B cell (primary cell): Measurements from ENCODE around the gene COG5. TPM values are rescaled to one million over a fixed set of nuclear protein-coding genes. Genes with fewer than 3 reads are reported as not detected.
"Not testable (repeated sequence)": the region's sequence is repeated elsewhere in the genome, so short reads cannot be mapped to it uniquely, and the experiment has no call there.

ENCODE experiments used
- ATAC-seq: fragments of 200-7000 bp; cut with Tn5 transposase; one replicate; pipeline ENCODE4 v1.10.0; 2021; ENCODE audit warnings: low read depth, mild to moderate bottlenecking, moderate number of reproducible peaks, moderate library complexity
- CTCF ChIA-PET: fragments of 350-600 bp; sonication (Branson Sonifier 250); formaldehyde crosslinking; loops from one replicate; lab custom pipeline; 2021; ENCODE audit warnings: antibody characterized with exemption, inconsistent platforms; lab: Charles Lee
- POLR2A ChIA-PET: fragments of 350-600 bp; sonication (Branson Sonifier 250); formaldehyde crosslinking; loops from one replicate; lab custom pipeline; 2021; ENCODE audit warnings: antibody characterized with exemption; lab: Charles Lee
- DNase-seq: peaks from one replicate; pipeline ENCODE4 v3.0.0; 2013
- H2AFZ ChIP-seq: 2 replicates; pipeline ENCODE4 v1.6.1; 2012; ENCODE audit warnings: mild to moderate bottlenecking, low read depth, low read length; ENCODE audit not compliant: insufficient read depth, poor library complexity, severe bottlenecking
- H3K27ac ChIP-seq, 2 donors: 1 replicate in 1 of 2; 2 replicates in 1 of 2; pipeline ENCODE4 v1.5.1; 2012 to 2013; ENCODE audit warnings: low read length in 2 of 2, mild to moderate bottlenecking in 2 of 2, moderate library complexity in 1 of 2
- H3K27me3 ChIP-seq, 4 experiments: fragments of 200-600 bp in 1 of 4; sonication (generic) in 1 of 4; replicated peaks in 1 of 4; 1 replicate in 2 of 4; 2 replicates in 2 of 4; pipeline versions ENCODE4 v1.6.1 to v1.7.0; 2013 to 2016; ENCODE audit warnings: low read length in 3 of 4, mild to moderate bottlenecking in 2 of 4, mixed read lengths in 1 of 4, moderate library complexity in 1 of 4; ENCODE audit not compliant: insufficient read depth in 4 of 4, control insufficient read depth in 3 of 4; ENCODE audit errors: control extremely low read depth in 1 of 4
- H3K36me3 ChIP-seq, 2 experiments: replicated peaks in 1 of 2; 1 replicate in 1 of 2; 2 replicates in 1 of 2; pipeline versions ENCODE4 v1.6.1 to v1.7.1; 2013; ENCODE audit warnings: low read length in 1 of 2; ENCODE audit not compliant: insufficient read depth in 2 of 2, control insufficient read depth in 1 of 2; ENCODE audit errors: control extremely low read depth in 1 of 2, extremely low read depth in 1 of 2
- H3K4me1 ChIP-seq, 2 donors: fragments of 200-600 bp in 1 of 2; sonication (generic) in 1 of 2; 1 replicate in 1 of 2; 2 replicates in 1 of 2; pipeline versions ENCODE4 v1.5.1 to v1.6.1; 2013 to 2017; ENCODE audit warnings: low read length in 2 of 2; ENCODE audit not compliant: control insufficient read depth in 2 of 2, insufficient read depth in 2 of 2
- H3K4me2 ChIP-seq: replicated peaks from 2 replicates; pipeline ENCODE3; 2012; ENCODE audit warnings: mild to moderate bottlenecking, low read depth, low read length; ENCODE audit not compliant: poor library complexity, severe bottlenecking
- H3K4me3 ChIP-seq, 5 experiments: fragments of 200-600 bp in 1 of 5; sonication (generic) in 1 of 5; 1 replicate in 3 of 5; 2 replicates in 2 of 5; pipeline versions ENCODE4 v1.5.1 to v1.7.0; 2011 to 2016; ENCODE audit warnings: low read length in 4 of 5, mild to moderate bottlenecking in 4 of 5, low read depth in 2 of 5, control low read depth in 1 of 5, moderate library complexity in 1 of 5; ENCODE audit not compliant: insufficient read depth in 1 of 5; ENCODE audit errors: control extremely low read depth in 1 of 5, extremely low read depth in 1 of 5
- H3K79me2 ChIP-seq: fragments of 200-600 bp; sonication (generic); one replicate; pipeline ENCODE4 v1.6.0; 2016; ENCODE audit warnings: low read length; ENCODE audit not compliant: control insufficient read depth, insufficient read depth
- H3K9ac ChIP-seq: fragments of 200-600 bp; sonication (generic); 2 replicates; pipeline ENCODE4 v1.6.1; 2017; ENCODE audit warnings: mild to moderate bottlenecking, low read length, moderate library complexity
- H3K9me3 ChIP-seq, 3 donors: one replicate each; pipeline versions ENCODE4 v1.6.1 to v1.7.1; 2013; ENCODE audit warnings: low read length in 2 of 3; ENCODE audit not compliant: control insufficient read depth in 2 of 3, insufficient read depth in 1 of 3; ENCODE audit errors: control extremely low read depth in 1 of 3
- H4K20me1 ChIP-seq: 2 replicates; pipeline ENCODE4 v1.6.0; 2012; ENCODE audit warnings: mild to moderate bottlenecking, low read length; ENCODE audit not compliant: insufficient read depth, control insufficient read depth, poor library complexity, severe bottlenecking
- H3K27ac Mint-ChIP-seq: one replicate; pipeline ENCODE4 v1.8.0; 2021; ENCODE audit warnings: mixed read lengths
- H3K27me3 Mint-ChIP-seq: one replicate; pipeline ENCODE4 v1.8.0; 2021; ENCODE audit warnings: mixed read lengths
- H3K4me1 Mint-ChIP-seq: one replicate; pipeline ENCODE4 v1.8.0; 2021; ENCODE audit warnings: mixed read lengths
- H3K4me3 Mint-ChIP-seq: one replicate; pipeline ENCODE4 v1.8.0; 2021; ENCODE audit warnings: mixed read lengths
- H3K9me3 Mint-ChIP-seq: one replicate; pipeline ENCODE4 v1.8.0; 2022; ENCODE audit warnings: mixed read lengths; ENCODE audit not compliant: insufficient read depth
- CTCF ChIP-seq: fragments of 200-600 bp; IDR thresholded peaks from one replicate; pipeline ENCODE4 v1.8.0; 2022; ENCODE audit warnings: antibody characterized with exemption, mild to moderate bottlenecking
- EZH2 ChIP-seq: IDR thresholded peaks from 2 replicates; pipeline ENCODE4 v1.6.1; 2012; ENCODE audit warnings: borderline replicate concordance, low read depth, mild to moderate bottlenecking, moderate library complexity, low read length; ENCODE audit not compliant: insufficient read depth, poor library complexity, severe bottlenecking
- WGBS: methylation state at CpG from one replicate; pipeline ENCODE4 v1.1.5; 2013; ENCODE audit warnings: missing lambda C conversion rate; ENCODE audit not compliant: insufficient coverage; 5-methylcytosine and 5-hydroxymethylcytosine counted together
- intact Hi-C: fragments of 100-400 bp; cut with micrococcal nuclease; formaldehyde crosslinking; loops from one replicate; pipeline ENCODE4 v1.10.0; 2022
- polyA plus RNA-seq: library from polyadenylated mRNA; depleted of rRNA; stranded (reverse); fragments of >200 nt; gene quantifications from 2 replicates; pipeline ENCODE4 v1.2.3, GENCODE V29; 2012
- total RNA-seq, 2 donors: library from RNA; stranded (reverse); fragments of 120-200 nt in 1 of 2; gene quantifications; 1 replicate in 1 of 2; 2 replicates in 1 of 2; pipeline versions ENCODE4 v1.2.3 to v1.2.4, GENCODE V29; 2013 to 2022

COG5 gene
- total and polyA plus RNA-seq, 2 donors (not counting 1 experiment from before 2014, with no cell fraction given), result 7.0 to 73.0 TPM

- no peaks in the 10 kb centered on the region for H3K4me1 Mint-ChIP-seq
- H3K4me3 ChIP-seq, result no peak overlapping the region
- 100% methylated on average over 1 of the region's 5 CpGs for WGBS
- H3K9me3 ChIP-seq, result no peaks in the 10 kb centered on the region
- no peak overlapping the region for H3K9ac ChIP-seq
- DNase-seq, result no peak
- H3K27me3 ChIP-seq, result no peaks in the 10 kb centered on the region
- POLR2A ChIA-PET, result no interaction called here
- H3K27ac ChIP-seq, result no peak overlapping the region
- no peaks in the 10 kb centered on the region for H3K4me1 ChIP-seq
- H3K27me3 Mint-ChIP-seq, result no peaks in the 10 kb centered on the region
- TF ChIP-seq CTCF, result no peak
- TF ChIP-seq EZH2, result no peak
- CTCF ChIA-PET, result interaction anchor here (0.8 kb wide), 1 partner anchor 13 kb away, joined by 3 read pairs; no protein-coding TSS in a partner anchor
- H3K4me2 ChIP-seq, result no peak overlapping the region
- ATAC-seq, result no peak
- H3K9me3 Mint-ChIP-seq, result no peaks in the 10 kb centered on the region
- H3K27ac Mint-ChIP-seq, result no peak overlapping the region
- no peaks in the 10 kb centered on the region for H3K79me2 ChIP-seq
- no peaks in the 10 kb centered on the region for H4K20me1 ChIP-seq
- no peak overlapping the region for H2AFZ ChIP-seq
- peaks cover 0 to 28% of the 10 kb centered on the region in 2 experiments for H3K36me3 ChIP-seq
- intact Hi-C loops, result no loop called here
- no peak overlapping the region for H3K4me3 Mint-ChIP-seq
These were observed 339.1 kb downstream of the COG5 start for GRCh38 chr7:107224374-107225223.

GRCh38 chr7:107220806-107221205 is 342.9 kb downstream of the COG5 start:
- H3K4me3 Mint-ChIP-seq, H2AFZ ChIP-seq, DNase-seq, H3K4me1 Mint-ChIP-seq, H3K4me3 ChIP-seq, H3K79me2 ChIP-seq, H3K4me2 ChIP-seq, H3K27me3 ChIP-seq, H3K27ac Mint-ChIP-seq, intact Hi-C loops, H3K9me3 Mint-ChIP-seq, H4K20me1 ChIP-seq, H3K4me1 ChIP-seq, ATAC-seq, H3K9me3 ChIP-seq, H3K27me3 Mint-ChIP-seq, H3K27ac ChIP-seq, H3K9ac ChIP-seq: not testable (repeated sequence)
- H3K36me3 ChIP-seq, result peaks cover 2 to 18% of the 10 kb centered on the region in 2 experiments
- WGBS, result 96% methylated on average over 4 of the region's 6 CpGs
- POLR2A ChIA-PET, result interaction anchor here (0.6 kb wide), 1 partner anchor 813 kb away, joined by 7 read pairs; no protein-coding TSS in a partner anchor
- CTCF ChIA-PET, result interaction anchor here (0.7 to 1.4 kb wide), 3 partner anchors 11 to 485 kb away, joined by 3 to 4 read pairs (median 3); no protein-coding TSS in a partner anchor
